SK-N-MC (cell line): Measurements from ENCODE around the gene SNCA.

Experiments
- EZH2 ChIP-seq: fragments of 200-600 bp; sonication (generic); IDR thresholded peaks from one replicate; pipeline ENCODE4 v1.6.1; 2017; ENCODE audit warnings: antibody characterized with exemption
- POLR2AphosphoS5 ChIP-seq: IDR thresholded peaks from 2 replicates; pipeline ENCODE4 v1.6.1; 2012; ENCODE audit warnings: mild to moderate bottlenecking, low read depth, low read length, borderline replicate concordance

DNA sequence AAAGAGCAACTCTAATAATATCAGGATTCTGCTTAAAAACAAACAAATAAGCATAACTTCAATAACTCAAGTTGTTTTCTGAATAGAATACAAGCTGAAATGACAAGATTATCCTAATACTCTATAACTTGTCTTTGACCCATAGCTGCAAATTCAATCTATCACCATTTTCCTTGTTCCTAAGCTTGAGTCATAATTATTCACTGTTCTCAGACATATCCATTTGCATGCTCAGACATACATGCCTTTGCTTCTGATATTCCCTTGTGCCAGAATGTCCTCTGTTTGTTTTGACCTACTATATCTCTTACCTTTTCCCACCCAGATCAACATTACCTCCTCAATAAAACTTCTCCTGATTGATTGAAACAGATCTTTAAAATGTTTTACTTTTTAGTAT lies 109.7 kb downstream of the SNCA start:
- TF ChIP-seq EZH2 = no peak
- no peak for TF ChIP-seq POLR2AphosphoS5
